PFSK-1 (cell line): ENCODE data around the gene OPN5.

Experiments used
- POLR2AphosphoS5 ChIP-seq: IDR thresholded peaks from 2 replicates; pipeline ENCODE4 v1.6.1; 2012; ENCODE audit warnings: low read depth, mild to moderate bottlenecking, control low read depth, low read length, moderate library complexity
- REST ChIP-seq, 2 experiments: IDR thresholded peaks; 2 replicates each; pipeline versions ENCODE4 v1.6.1 to v1.8.0; 2011 to 2012; ENCODE audit warnings: low read depth in 2 of 2, low read length in 2 of 2, control low read depth in 1 of 2, inconsistent platforms in 1 of 2, mild to moderate bottlenecking in 1 of 2, moderate library complexity in 1 of 2; ENCODE audit not compliant: insufficient read depth in 1 of 2
- TAF1 ChIP-seq: IDR thresholded peaks from 2 replicates; pipeline ENCODE4 v1.6.1; 2012; ENCODE audit warnings: low read length, control low read depth, borderline replicate concordance; ENCODE audit not compliant: insufficient read depth

- TF ChIP-seq TAF1 (no peak), REST (IDR thresholded peaks at IDR 0.05; ENCODE audit: insufficient read depth in 1 of 2, low read depth in 2 of 2, low read length in 2 of 2) (no peak), POLR2AphosphoS5 (no peak)
These were observed 80.9 kb downstream of the OPN5 start for GRCh38 chr6:47862731-47863130.
